WI38 (cell line): ENCODE measurements around the gene PIK3CB.
"Not testable (repeated sequence)": the region's sequence is repeated elsewhere in the genome, so short reads cannot be mapped to it uniquely, and the experiment has no call there.

Experiments
- H3K4me3 ChIP-seq: 2 replicates; pipeline ENCODE4 v1.5.1; 2011; ENCODE audit warnings: low read depth, mild to moderate bottlenecking, control low read depth, low read length
- CTCF ChIP-seq: IDR thresholded peaks from 2 replicates; pipeline ENCODE4 v1.5.1; 2012; ENCODE audit warnings: low read depth, mild to moderate bottlenecking, control low read depth, low read length

PIK3CB gene

GRCh38 chr3:138812806-138813205 lies 21.9 kb downstream of the PIK3CB start:
- no peak overlapping the region for H3K4me3 ChIP-seq
- no peak for TF ChIP-seq CTCF

- TF ChIP-seq CTCF = no peak
Measured at GRCh38 chr3:138809500-138810256, 25.1 kb downstream of the PIK3CB start.

GRCh38 chr3:138806376-138807080 lies 28.2 kb downstream of the PIK3CB start:
- no peak for TF ChIP-seq CTCF

More at GRCh38 chr3:138809500-138810256, 25.1 kb downstream of the PIK3CB start:
- H3K4me3 ChIP-seq = no peak overlapping the region

GRCh38 chr3:138803006-138803653 lies 31.6 kb downstream of the PIK3CB start:
- TF ChIP-seq CTCF = no peak

More at GRCh38 chr3:138806376-138807080, 28.2 kb downstream of the PIK3CB start:
- H3K4me3 ChIP-seq = no peak overlapping the region

GRCh38 chr3:138802223-138802622 lies 32.5 kb downstream of the PIK3CB start:
- H3K4me3 ChIP-seq = not testable (repeated sequence)

More at GRCh38 chr3:138803006-138803653, 31.6 kb downstream of the PIK3CB start:
- H3K4me3 ChIP-seq = no peak overlapping the region

GRCh38 chr3:138801792-138802191 lies 32.9 kb downstream of the PIK3CB start:
- TF ChIP-seq CTCF = no peak
- H3K4me3 ChIP-seq = no peak overlapping the region

- TF ChIP-seq CTCF = no peak
- H3K4me3 ChIP-seq = no peak overlapping the region
Measured at GRCh38 chr3:138800248-138800647, 34.5 kb downstream of the PIK3CB start.
